Prostate gland (tissue), 2 donors: ENCODE results near the gene PLP2. TPM values are rescaled to one million over a fixed set of nuclear protein-coding genes. Genes with fewer than 3 reads are reported as not detected.
"Not testable (repeated sequence)": the region's sequence is repeated elsewhere in the genome, so short reads cannot be mapped to it uniquely, and the experiment has no call there.

Experiments used
- DNase-seq: peaks from one replicate; pipeline ENCODE4 v3.0.0-alpha.2; 2019; ENCODE audit warnings: low spot score
- H3K27ac ChIP-seq, 2 donors: fragments of 200-600 bp; sonication (generic); 2 replicates each; pipeline ENCODE4 v1.5.1; 2017 to 2019
- H3K27me3 ChIP-seq: fragments of 200-600 bp; sonication (generic); replicated peaks from 2 replicates; pipeline ENCODE4 v1.5.1; 2019; ENCODE audit not compliant: insufficient read depth
- H3K36me3 ChIP-seq, 2 donors: fragments of 200-600 bp; sonication (generic); 1 replicate in 1 of 2; 2 replicates in 1 of 2; pipeline versions ENCODE4 v1.5.1 to v1.8.1; 2017 to 2019
- H3K4me1 ChIP-seq: fragments of 200-600 bp; sonication (generic); replicated peaks from 2 replicates; pipeline ENCODE4 v1.5.1; 2019
- H3K4me3 ChIP-seq, 2 donors: fragments of 200-600 bp; sonication (generic); 2 replicates each; pipeline ENCODE4 v1.5.1; 2017 to 2019
- H3K9me3 ChIP-seq: fragments of 200-600 bp; sonication (generic); 2 replicates; pipeline ENCODE4 v1.5.1; 2017
- CTCF ChIP-seq, 4 experiments: fragments of 200-600 bp in 2 of 4; fragments of 450-650 bp in 2 of 4; sonication (generic) in 2 of 4; IDR thresholded peaks; 1 replicate in 3 of 4; 2 replicates in 1 of 4; pipeline ENCODE4 v1.5.1; 2016 to 2019; ENCODE audit warnings: antibody characterized with exemption in 4 of 4, mild to moderate bottlenecking in 2 of 4, moderate library complexity in 2 of 4
- POLR2A ChIP-seq: fragments of 450-650 bp; IDR thresholded peaks from one replicate; pipeline ENCODE4 v1.6.1; 2016; ENCODE audit warnings: antibody characterized with exemption, mild to moderate bottlenecking
- POLR2AphosphoS5 ChIP-seq: sonication (generic); formaldehyde crosslinking; IDR thresholded peaks from one replicate; pipeline ENCODE4 v1.6.1; 2017; ENCODE audit warnings: antibody characterized with exemption
- WGBS: methylation state at CpG from one replicate; pipeline ENCODE4 v1.1.5; 2018; 5-methylcytosine and 5-hydroxymethylcytosine counted together
- intact Hi-C: fragments of 100-400 bp; cut with DNase I; formaldehyde crosslinking; loops from one replicate; pipeline ENCODE4 v1.14.2; 2022
- total RNA-seq, 2 donors: library from RNA; depleted of rRNA; stranded (reverse); fragments of >200 nt; gene quantifications; one replicate each; pipeline ENCODE4 v1.1.0, GENCODE V29; 2016

Gene PLP2
- total RNA-seq, 2 donors from 2014 or later = 24.3 to 34.7 TPM

GRCh38 chrX:49137492-49137891, 34.2 kb upstream of the PLP2 start:
- WGBS = 88% methylated on average over 1 of the region's 1 CpG
- Histone ChIP-seq H3K27me3 (no peaks in the 10 kb centered on the region), H3K4me3 (no peak overlapping the region), H3K27ac (no peak overlapping the region), H3K4me1 (no peaks in the 10 kb centered on the region), H3K9me3 (no peaks in the 10 kb centered on the region), H3K36me3 (no peaks in the 10 kb centered on the region)
- DNase-seq = no peak
- intact Hi-C loops = no loop called here
- TF ChIP-seq CTCF (IDR thresholded peaks at IDR 0.05) = no peak

GRCh38 chrX:49139713-49140112, 32.0 kb upstream of the PLP2 start:
- WGBS = 90% methylated on average over 4 of the region's 4 CpGs
- intact Hi-C loops = no loop called here
- Histone ChIP-seq H3K4me3 (no peak overlapping the region), H3K27me3 (no peaks in the 10 kb centered on the region), H3K4me1 (no peaks in the 10 kb centered on the region), H3K36me3 (no peaks in the 10 kb centered on the region), H3K9me3 (no peaks in the 10 kb centered on the region), H3K27ac (no peak overlapping the region)
- TF ChIP-seq POLR2A (no peak), POLR2AphosphoS5 (no peak)
- no peak for DNase-seq

DNA sequence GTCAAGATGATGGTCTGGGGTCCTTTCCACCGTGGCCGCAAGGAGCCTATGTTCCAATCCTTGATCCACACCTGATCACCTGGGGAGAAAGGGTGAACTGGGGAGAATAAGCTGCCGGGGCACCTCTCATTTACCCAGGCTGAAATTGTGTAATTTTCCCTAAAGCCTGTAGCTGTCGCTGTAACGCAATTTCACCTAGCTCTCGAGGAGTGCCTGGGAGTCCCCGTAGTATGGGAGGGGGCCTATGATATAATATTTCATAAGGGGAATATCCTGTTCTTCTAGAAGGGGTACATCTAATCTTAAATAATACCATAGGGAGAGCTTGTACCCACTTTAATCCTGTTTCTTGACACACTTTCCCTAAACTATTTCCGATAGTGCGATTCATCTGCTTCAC, 29.4 kb upstream of the PLP2 start:
- H3K36me3 ChIP-seq, H3K27ac ChIP-seq, DNase-seq, H3K4me3 ChIP-seq, H3K9me3 ChIP-seq, intact Hi-C loops, H3K27me3 ChIP-seq, H3K4me1 ChIP-seq: not testable (repeated sequence)
- WGBS = 53% methylated on average over 7 of the region's 9 CpGs

DNA sequence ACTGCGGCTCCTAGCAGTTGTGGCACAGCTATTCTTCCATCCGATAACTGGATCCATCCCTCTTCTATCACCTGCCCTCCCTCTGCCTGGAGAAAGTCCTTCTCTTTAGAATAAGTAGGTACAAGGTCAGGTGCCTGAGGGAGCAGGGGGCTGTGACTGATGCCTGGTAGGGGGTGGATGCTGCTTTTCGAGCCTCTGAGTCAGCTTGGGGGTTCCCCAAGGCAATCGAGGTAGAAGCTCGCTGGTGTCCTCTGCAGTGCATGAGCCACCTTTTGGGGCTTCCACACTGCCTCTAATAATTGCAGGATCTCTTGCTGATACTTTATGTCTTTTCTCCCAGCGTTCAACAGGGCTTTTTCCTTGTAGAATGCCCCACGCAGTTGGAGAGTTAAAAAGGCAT, 28.5 kb upstream of the PLP2 start:
- intact Hi-C loops, H3K27ac ChIP-seq, H3K36me3 ChIP-seq, H3K27me3 ChIP-seq, H3K4me3 ChIP-seq, H3K9me3 ChIP-seq, DNase-seq, H3K4me1 ChIP-seq: not testable (repeated sequence)
- WGBS = 72% methylated on average over 7 of the region's 7 CpGs

- Histone ChIP-seq H3K27me3 (no peaks in the 10 kb centered on the region), H3K36me3 (no peaks in the 10 kb centered on the region), H3K4me1 (no peaks in the 10 kb centered on the region), H3K4me3 (no peak overlapping the region), H3K27ac (no peak overlapping the region), H3K9me3 (no peaks in the 10 kb centered on the region)
- intact Hi-C loops = no loop called here
- 91% methylated on average over 8 of the region's 8 CpGs for WGBS
- TF ChIP-seq CTCF (IDR thresholded peaks at IDR 0.05) = no peak
- no peak for TF ChIP-seq POLR2AphosphoS5
- no peak for TF ChIP-seq POLR2A
- no peak for DNase-seq
Observed at GRCh38 chrX:49147282-49147681, 24.4 kb upstream of the PLP2 start.

GRCh38 chrX:49147936-49148335, 23.8 kb upstream of the PLP2 start:
- intact Hi-C loops = no loop called here
- WGBS = 92% methylated on average over 13 of the region's 13 CpGs
- H3K4me3 ChIP-seq = no peak overlapping the region

GRCh38 chrX:49148390-49149100, 23.2 kb upstream of the PLP2 start:
- 84% methylated on average over 18 of the region's 21 CpGs for WGBS
- H3K27ac ChIP-seq, DNase-seq, H3K4me1 ChIP-seq, H3K36me3 ChIP-seq, H3K9me3 ChIP-seq, H3K27me3 ChIP-seq, intact Hi-C loops, H3K4me3 ChIP-seq: not testable (repeated sequence)

More at GRCh38 chrX:49147936-49148335, 23.8 kb upstream of the PLP2 start:
- TF ChIP-seq CTCF (IDR thresholded peaks at IDR 0.05) (no peak), POLR2A (no peak), POLR2AphosphoS5 (no peak)
- Histone ChIP-seq H3K27me3 (no peaks in the 10 kb centered on the region), H3K4me1 (no peaks in the 10 kb centered on the region), H3K36me3 (no peaks in the 10 kb centered on the region), H3K27ac (no peak overlapping the region), H3K9me3 (no peaks in the 10 kb centered on the region)
- DNase-seq = no peak

GRCh38 chrX:49149291-49149690, 22.4 kb upstream of the PLP2 start:
- H3K27ac ChIP-seq, H3K4me1 ChIP-seq, H3K27me3 ChIP-seq, H3K36me3 ChIP-seq, H3K9me3 ChIP-seq, H3K4me3 ChIP-seq, DNase-seq, intact Hi-C loops: not testable (repeated sequence)
- 96% methylated on average over 14 of the region's 14 CpGs for WGBS
